Heart left ventricle (tissue), 13 donors: Measurements from ENCODE around the gene TYMP.

ENCODE experiments used
- POLR2A ChIP-seq, 2 donors: fragments of 450-650 bp; IDR thresholded peaks; one replicate each; pipeline ENCODE4 v1.6.1; 2017; ENCODE audit warnings: antibody characterized with exemption in 2 of 2, mild to moderate bottlenecking in 2 of 2, moderate library complexity in 2 of 2
- TF ChIP-seq, protein P1 (sequence below), 12 donors: fragments of 200-600 bp; sonication (generic) in 4 of 12; IDR thresholded peaks; one replicate each; pipeline versions ENCODE4 v1.5.0 to v1.8.0; 2018 to 2022; ENCODE audit warnings: antibody characterized with exemption in 12 of 12, mild to moderate bottlenecking in 5 of 12
- donor health status: ischemic (EF 13 %, LVEDD 7.1; RV severe dilation, severe dysfunction).
- donor health status: DM: no; HTN: yes; CAD: no.
- donor health status: DM: no; HTN: no; CAD: no.
- donor health status: ischemic (EF 25% LVEDD 6.9; RV normal size, moderate dysfunction).
- donor health status: ischemic (EF 25% LVEDD 5.7; RV mildly dilated, moderate dysfunction).
- donor health status: ischemic (EF 35%, LVEDD 5.7; RV mildly dilated, moderate dysfunction).
- donor health status: nonischemic (EF 11% LVEDD 7.7; RV severe dilation, severe dysfunction).
- donor health status: DM: yes; HTN: yes; CAD: no.
- donor health status: PGD.
- donor health status: ischemic (EF 29% LVEDD 5.4; RV normal size, mild dysfunction).
- donor health status: nonischemic (EF 23%, LVEDD 6.1; RV moderate dilation, normal function).

DNA sequence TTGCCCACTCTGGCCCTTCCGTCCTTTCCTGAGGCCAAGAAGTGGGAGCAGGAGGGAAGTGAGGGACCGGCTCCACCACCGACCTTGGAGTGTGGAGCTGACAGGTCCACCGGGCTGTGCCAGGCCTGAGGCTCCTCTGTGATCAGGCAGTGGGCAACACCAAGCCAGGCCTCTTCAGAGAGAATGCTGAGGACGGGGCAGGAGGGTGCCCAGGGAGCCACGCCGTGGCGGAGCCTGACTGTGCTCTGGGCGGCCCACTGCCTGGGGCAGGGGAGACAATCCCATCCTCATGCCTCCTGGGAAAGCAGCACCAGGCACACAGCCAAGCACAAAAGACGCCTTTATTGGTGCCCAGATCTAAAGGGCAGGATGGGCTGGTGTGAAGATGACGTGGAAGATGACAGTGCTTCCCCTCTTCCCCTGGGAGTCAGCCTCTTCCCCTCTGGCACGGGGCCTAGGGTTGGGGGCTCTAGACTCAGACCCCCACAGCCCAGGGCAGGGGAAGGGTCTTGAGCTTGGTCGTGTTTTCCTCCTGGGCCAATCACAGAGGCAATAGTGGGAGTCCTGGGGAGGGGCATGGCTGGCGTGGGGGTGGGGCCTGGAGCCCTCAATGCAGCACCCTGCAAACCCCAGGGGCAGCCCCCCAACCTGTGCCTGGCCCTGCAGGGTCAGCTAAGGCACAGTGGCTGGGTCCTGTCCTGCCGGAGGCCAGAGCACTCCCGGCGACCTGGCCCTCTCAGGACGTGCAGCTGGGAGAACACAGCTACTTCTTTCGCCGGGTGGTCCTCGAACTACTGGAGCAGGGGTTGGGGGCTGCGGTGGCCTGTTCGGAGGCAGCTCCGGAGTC lies 27.0 kb downstream of the TYMP start:
- TF ChIP-seq, protein P1, sequence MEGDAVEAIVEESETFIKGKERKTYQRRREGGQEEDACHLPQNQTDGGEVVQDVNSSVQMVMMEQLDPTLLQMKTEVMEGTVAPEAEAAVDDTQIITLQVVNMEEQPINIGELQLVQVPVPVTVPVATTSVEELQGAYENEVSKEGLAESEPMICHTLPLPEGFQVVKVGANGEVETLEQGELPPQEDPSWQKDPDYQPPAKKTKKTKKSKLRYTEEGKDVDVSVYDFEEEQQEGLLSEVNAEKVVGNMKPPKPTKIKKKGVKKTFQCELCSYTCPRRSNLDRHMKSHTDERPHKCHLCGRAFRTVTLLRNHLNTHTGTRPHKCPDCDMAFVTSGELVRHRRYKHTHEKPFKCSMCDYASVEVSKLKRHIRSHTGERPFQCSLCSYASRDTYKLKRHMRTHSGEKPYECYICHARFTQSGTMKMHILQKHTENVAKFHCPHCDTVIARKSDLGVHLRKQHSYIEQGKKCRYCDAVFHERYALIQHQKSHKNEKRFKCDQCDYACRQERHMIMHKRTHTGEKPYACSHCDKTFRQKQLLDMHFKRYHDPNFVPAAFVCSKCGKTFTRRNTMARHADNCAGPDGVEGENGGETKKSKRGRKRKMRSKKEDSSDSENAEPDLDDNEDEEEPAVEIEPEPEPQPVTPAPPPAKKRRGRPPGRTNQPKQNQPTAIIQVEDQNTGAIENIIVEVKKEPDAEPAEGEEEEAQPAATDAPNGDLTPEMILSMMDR (IDR thresholded peaks at IDR 0.05): no peak
- TF ChIP-seq POLR2A (IDR thresholded peaks at IDR 0.05): no peak
